Measurements from ENCODE around the gene CARMIL3.
"Not testable (repeated sequence)": the region's sequence is repeated elsewhere in the genome, so short reads cannot be mapped to it uniquely, and the experiment has no call there.

Gene CARMIL3

DNA sequence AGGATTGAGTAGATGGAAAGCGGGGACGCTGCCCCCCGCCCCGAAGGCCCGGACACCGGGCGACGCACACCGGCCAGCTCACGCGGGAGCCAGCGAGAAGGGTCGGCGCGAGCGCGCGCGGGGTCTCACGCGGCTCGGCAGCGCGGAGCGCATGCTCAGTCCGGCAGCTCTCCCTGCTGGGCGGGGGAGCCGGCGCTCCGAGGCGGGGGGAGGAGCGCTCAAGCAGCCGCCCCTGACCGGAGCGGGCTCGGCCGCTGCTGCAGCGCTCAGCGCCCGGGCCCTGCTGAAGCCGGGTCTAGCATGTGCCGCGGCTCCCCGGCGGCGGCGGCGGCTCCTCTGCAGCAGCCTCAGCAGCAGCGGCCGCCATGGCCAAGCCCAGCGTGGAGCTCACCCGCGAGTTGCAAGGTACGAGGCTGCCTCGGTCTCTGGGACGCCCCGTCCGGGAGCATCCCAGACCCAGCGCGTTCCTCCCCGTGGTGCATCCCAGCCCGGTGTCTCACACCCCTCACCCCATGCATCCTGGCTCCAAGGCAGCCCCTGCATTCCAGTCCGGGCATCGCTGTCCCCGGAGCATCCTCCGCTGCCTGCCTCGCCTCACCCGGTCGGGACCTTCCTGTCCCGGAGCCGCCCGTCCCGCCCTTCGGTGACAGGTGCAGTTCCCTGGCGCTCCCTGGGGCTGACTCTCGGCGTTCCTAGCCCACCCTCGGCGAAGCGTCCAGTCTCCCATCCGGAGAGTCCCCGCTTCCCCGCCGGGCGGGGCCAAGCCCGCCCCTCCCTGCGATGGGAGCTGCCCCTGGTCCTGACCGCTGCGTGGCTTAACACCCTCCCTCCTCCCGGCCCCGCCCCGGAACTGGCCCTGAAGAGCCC, at the start of gene CARMIL3:
Gene CARMIL3 (plus strand): TSS at position 221 of the 867 bp plus-strand sequence. CDS start 145 bp downstream, at position 366.
- no peak for FAIRE-seq
- DNase-seq (ENCODE audit: insufficient read length, low spot score): peak; percentile 88
- TF ChIP-seq, protein P1, sequence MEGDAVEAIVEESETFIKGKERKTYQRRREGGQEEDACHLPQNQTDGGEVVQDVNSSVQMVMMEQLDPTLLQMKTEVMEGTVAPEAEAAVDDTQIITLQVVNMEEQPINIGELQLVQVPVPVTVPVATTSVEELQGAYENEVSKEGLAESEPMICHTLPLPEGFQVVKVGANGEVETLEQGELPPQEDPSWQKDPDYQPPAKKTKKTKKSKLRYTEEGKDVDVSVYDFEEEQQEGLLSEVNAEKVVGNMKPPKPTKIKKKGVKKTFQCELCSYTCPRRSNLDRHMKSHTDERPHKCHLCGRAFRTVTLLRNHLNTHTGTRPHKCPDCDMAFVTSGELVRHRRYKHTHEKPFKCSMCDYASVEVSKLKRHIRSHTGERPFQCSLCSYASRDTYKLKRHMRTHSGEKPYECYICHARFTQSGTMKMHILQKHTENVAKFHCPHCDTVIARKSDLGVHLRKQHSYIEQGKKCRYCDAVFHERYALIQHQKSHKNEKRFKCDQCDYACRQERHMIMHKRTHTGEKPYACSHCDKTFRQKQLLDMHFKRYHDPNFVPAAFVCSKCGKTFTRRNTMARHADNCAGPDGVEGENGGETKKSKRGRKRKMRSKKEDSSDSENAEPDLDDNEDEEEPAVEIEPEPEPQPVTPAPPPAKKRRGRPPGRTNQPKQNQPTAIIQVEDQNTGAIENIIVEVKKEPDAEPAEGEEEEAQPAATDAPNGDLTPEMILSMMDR (IDR thresholded peaks at IDR 0.05; ENCODE audit: insufficient read depth, missing control alignments): no peak

DNA sequence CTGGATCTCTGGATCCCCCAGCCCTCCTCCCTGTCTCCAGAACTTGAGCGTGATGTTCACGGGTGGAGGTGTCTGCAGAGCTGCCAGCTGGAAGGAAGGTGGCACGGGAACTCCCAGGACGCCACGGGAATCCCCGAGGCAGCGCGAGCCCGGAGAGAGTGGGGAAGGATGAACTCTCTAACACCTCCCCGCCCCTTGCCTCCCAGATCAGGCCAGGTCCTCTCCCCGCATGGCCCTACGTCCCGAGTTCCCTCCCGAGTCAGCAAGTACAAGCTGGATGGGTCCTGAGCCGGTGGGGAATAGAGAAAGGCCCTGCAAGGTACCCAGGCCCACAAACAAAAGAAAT, 45.4 kb upstream of the CARMIL3 start:
- FAIRE-seq; DNase-seq (ENCODE audit: insufficient read length, low spot score): not testable (repeated sequence)

GRCh38 chr14:24006817-24007652, 44.8 kb upstream of the CARMIL3 start:
- DNase-seq (ENCODE audit: insufficient read length, low spot score); FAIRE-seq: not testable (repeated sequence)

GRCh38 chr14:24011051-24011450, 40.8 kb upstream of the CARMIL3 start:
- FAIRE-seq: no peak
- DNase-seq (ENCODE audit: insufficient read length, low spot score): no peak
- TF ChIP-seq, protein P1 (IDR thresholded peaks at IDR 0.05; ENCODE audit: insufficient read depth, missing control alignments): no peak

DNA sequence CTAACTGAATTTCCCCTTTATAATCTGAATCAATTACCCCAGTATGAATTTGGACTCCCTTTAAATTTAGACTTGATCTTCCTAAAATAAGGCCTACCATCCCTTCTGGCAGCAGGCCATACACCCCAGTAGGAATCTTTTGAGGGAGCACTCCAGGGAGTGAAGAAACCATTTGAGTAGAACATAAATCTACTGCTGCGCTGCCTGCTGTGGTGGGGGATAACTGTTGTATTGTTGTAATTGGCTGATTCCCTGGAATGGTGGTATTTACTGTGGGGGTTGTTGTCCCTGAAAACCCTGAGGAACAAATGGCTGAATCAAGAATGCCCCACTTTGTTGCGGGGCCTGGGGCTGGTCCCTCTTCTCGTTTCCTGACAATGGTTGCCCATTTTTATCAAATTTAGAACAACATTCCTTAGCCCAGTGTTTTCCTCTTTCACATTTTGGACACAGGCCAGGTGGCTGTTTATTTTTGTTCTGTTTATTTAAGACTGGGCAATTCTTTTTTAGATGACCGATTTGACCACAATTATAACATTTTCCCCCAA, 39.0 kb upstream of the CARMIL3 start:
- not testable (repeated sequence) for FAIRE-seq; DNase-seq (ENCODE audit: insufficient read length, low spot score)

GRCh38 chr14:24013654-24014514, 37.9 kb upstream of the CARMIL3 start:
- TF ChIP-seq, protein P1 (IDR thresholded peaks at IDR 0.05; ENCODE audit: insufficient read depth, missing control alignments): peak; percentile 79
- no peak for FAIRE-seq
- DNase-seq (ENCODE audit: insufficient read length, low spot score): peak; percentile 23

GRCh38 chr14:24015745-24016144, 36.1 kb upstream of the CARMIL3 start:
- not testable (repeated sequence) for DNase-seq (ENCODE audit: insufficient read length, low spot score); FAIRE-seq

GRCh38 chr14:24018978-24019377, 32.8 kb upstream of the CARMIL3 start:
- not testable (repeated sequence) for FAIRE-seq

GRCh38 chr14:24019944-24020343, 31.9 kb upstream of the CARMIL3 start:
- not testable (repeated sequence) for DNase-seq (ENCODE audit: insufficient read length, low spot score); FAIRE-seq

More at GRCh38 chr14:24018978-24019377, 32.8 kb upstream of the CARMIL3 start:
- not testable (repeated sequence) for DNase-seq (ENCODE audit: insufficient read length, low spot score)

- FAIRE-seq; DNase-seq (ENCODE audit: insufficient read length, low spot score): not testable (repeated sequence)
These were observed 31.3 kb upstream of the CARMIL3 start for GRCh38 chr14:24020520-24020919.

DNA sequence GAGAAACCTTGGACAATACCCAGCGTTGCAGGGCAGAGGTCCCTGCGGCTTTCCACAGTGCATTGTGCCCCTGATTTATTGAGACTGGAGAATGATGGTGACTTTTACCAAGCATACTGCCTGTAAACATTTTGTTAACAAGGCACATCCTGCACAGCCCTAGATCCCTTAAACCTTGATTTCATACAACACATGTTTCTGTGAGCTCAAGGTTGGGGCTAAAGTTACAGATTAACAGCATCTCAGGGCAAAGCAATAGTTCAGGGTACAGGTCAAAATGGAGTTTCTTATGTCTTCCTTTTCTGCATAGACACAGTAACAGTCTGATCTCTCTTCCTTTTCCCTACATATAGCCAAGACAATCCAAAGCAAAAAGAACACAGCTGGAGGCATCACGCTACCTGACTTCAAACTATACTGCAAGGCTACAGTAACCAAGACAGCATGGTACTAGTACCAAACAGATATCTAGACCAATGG, 26.8 kb upstream of the CARMIL3 start:
- DNase-seq (ENCODE audit: insufficient read length, low spot score); FAIRE-seq: not testable (repeated sequence)

DNA sequence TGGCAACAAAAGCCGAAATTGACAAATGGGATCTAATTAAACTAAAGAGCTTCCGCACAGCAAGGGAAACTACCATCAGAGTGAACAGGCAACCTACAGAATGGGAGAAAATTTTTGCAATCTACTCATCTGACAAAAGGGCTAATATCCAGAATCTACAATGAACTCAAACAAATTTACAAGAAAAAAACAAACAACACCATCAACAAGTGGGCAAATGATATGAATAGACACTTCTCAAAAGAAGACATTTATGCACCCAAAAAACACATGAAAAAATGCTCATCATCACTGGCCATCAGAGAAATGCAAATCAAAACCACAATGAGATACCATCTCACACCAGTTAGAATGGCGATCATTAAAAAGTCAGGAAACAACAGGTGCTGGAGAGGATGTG, 22.1 kb upstream of the CARMIL3 start:
- FAIRE-seq; DNase-seq (ENCODE audit: insufficient read length, low spot score): not testable (repeated sequence)

DNA sequence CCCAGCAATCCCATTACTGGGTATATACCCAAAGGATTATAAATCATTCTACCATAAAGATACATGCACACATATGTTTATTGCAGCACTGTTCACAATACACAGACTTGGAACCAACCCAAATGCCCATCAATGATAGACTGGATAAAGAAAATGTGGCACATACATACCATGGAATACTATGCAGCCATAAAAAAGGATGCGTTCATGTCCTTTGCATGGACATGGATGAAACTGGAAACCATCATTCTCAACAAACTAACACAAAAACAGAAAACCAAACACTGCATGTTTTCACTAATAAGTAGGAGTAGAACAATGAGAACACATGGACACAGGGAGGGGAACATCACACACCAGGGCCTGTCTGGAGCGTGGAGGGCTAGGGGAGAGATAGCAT, 20.5 kb upstream of the CARMIL3 start:
- not testable (repeated sequence) for FAIRE-seq; DNase-seq (ENCODE audit: insufficient read length, low spot score)
